GM21423 (cell line): ENCODE measurements around the gene CTNS.

Experiments used
- ATAC-seq: cut with Tn5 transposase; IDR thresholded peaks from one replicate; pipeline ENCODE4 v1.9.1; 2021; ENCODE audit warnings: mild to moderate bottlenecking, moderate library complexity; ENCODE audit not compliant: unreplicated experiment

Gene CTNS

GRCh38 chr17:3636154-3636907 is at the start of gene CTNS, which contains the start of gene SHPK:
CTNS (plus strand) TSS chr17:3636760; CDS start chr17:3640207, 3,447 bp downstream.
SHPK (minus strand) TSS chr17:3636250; CDS start chr17:3636219, 31 bp downstream.
- peak; percentile 91 for ATAC-seq

GRCh38 chr17:3589784-3590183 is 46.8 kb upstream of the CTNS start:
- no peak for ATAC-seq

- ATAC-seq, result no peak
Measured at GRCh38 chr17:3590231-3590630, 46.3 kb upstream of the CTNS start.

GRCh38 chr17:3590768-3591167 is 45.8 kb upstream of the CTNS start:
- no peak for ATAC-seq

GRCh38 chr17:3592216-3592860 is 44.2 kb upstream of the CTNS start:
- no peak for ATAC-seq

GRCh38 chr17:3593384-3593783 is 43.2 kb upstream of the CTNS start:
- ATAC-seq, result no peak

- no peak for ATAC-seq
Measured at GRCh38 chr17:3594051-3594800, 42.3 kb upstream of the CTNS start.

- no peak for ATAC-seq
Measured at GRCh38 chr17:3594976-3595375, 41.6 kb upstream of the CTNS start.

GRCh38 chr17:3596804-3597464 is 39.6 kb upstream of the CTNS start:
- no peak for ATAC-seq

- ATAC-seq, result no peak
Measured at GRCh38 chr17:3598078-3598477, 38.5 kb upstream of the CTNS start.

- ATAC-seq, result no peak
Measured at GRCh38 chr17:3600529-3601205, 35.9 kb upstream of the CTNS start.

- no peak for ATAC-seq
Measured at GRCh38 chr17:3602499-3602898, 34.1 kb upstream of the CTNS start.

GRCh38 chr17:3603119-3603869 is 33.3 kb upstream of the CTNS start:
- no peak for ATAC-seq

- no peak for ATAC-seq
Measured at GRCh38 chr17:3603870-3604259, 32.7 kb upstream of the CTNS start.

GRCh38 chr17:3609689-3610088 is 26.9 kb upstream of the CTNS start:
- ATAC-seq, result no peak

GRCh38 chr17:3610523-3610922 is 26.0 kb upstream of the CTNS start:
- no peak for ATAC-seq

- no peak for ATAC-seq
Measured at GRCh38 chr17:3613124-3613523, 23.4 kb upstream of the CTNS start.

GRCh38 chr17:3615160-3615870 is 21.2 kb upstream of the CTNS start:
- ATAC-seq, result no peak

- ATAC-seq, result no peak
Measured at GRCh38 chr17:3621146-3621720, 15.3 kb upstream of the CTNS start.
